Measurements from ENCODE around the gene PAEP.

The PAEP gene

GRCh38 chr9:135592625-135593024 lies 31.1 kb downstream of the PAEP start:
- TF ChIP-seq ZNF274 (IDR thresholded peaks at IDR 0.05; ENCODE audit: low read depth, low read length) (no peak), SUZ12 (IDR thresholded peaks at IDR 0.05; ENCODE audit: extremely low read depth, insufficient read depth, insufficient read length) (no peak), YY1 (IDR thresholded peaks at IDR 0.05; ENCODE audit: insufficient read depth, insufficient read length) (no peak)
- Histone ChIP-seq H3K4me1 (ENCODE audit: insufficient read depth, insufficient read length) (peaks cover 5% of the 10 kb centered on the region), H3K27me3 (ENCODE audit: insufficient read depth, insufficient read length) (no peaks in the 10 kb centered on the region), H3K9me3 (ENCODE audit: insufficient read depth, low read length) (peaks cover 13% of the 10 kb centered on the region), H3K9ac (ENCODE audit: insufficient read length, low read depth) (no peak overlapping the region), H3K4me3 (ENCODE audit: insufficient read length, low read depth) (no peak overlapping the region), H3K36me3 (ENCODE audit: insufficient read depth, insufficient read length, low read length) (no peaks in the 10 kb centered on the region)
- no peak for DNase-seq (ENCODE audit: low read depth, low spot score)

GRCh38 chr9:135596211-135596610 lies 34.7 kb downstream of the PAEP start:
- no peaks in the 10 kb centered on the region for H3K36me3 ChIP-seq (ENCODE audit: insufficient read depth, insufficient read length, low read length)
- H3K9me3 ChIP-seq (ENCODE audit: insufficient read depth, low read length): peaks cover 13% of the 10 kb centered on the region
- H3K9ac ChIP-seq (ENCODE audit: insufficient read length, low read depth): no peak overlapping the region
- H3K4me3 ChIP-seq (ENCODE audit: insufficient read length, low read depth): no peak overlapping the region
- peaks cover 3% of the 10 kb centered on the region for H3K4me1 ChIP-seq (ENCODE audit: insufficient read depth, insufficient read length)
- TF ChIP-seq SUZ12 (IDR thresholded peaks at IDR 0.05; ENCODE audit: extremely low read depth, insufficient read depth, insufficient read length) (no peak), ZNF274 (IDR thresholded peaks at IDR 0.05; ENCODE audit: low read depth, low read length) (no peak), YY1 (IDR thresholded peaks at IDR 0.05; ENCODE audit: insufficient read depth, insufficient read length) (no peak)
- DNase-seq (ENCODE audit: low read depth, low spot score): no peak
- H3K27me3 ChIP-seq (ENCODE audit: insufficient read depth, insufficient read length): no peaks in the 10 kb centered on the region

- TF ChIP-seq YY1 (IDR thresholded peaks at IDR 0.05; ENCODE audit: insufficient read depth, insufficient read length) (no peak), ZNF274 (IDR thresholded peaks at IDR 0.05; ENCODE audit: low read depth, low read length) (no peak)
- Histone ChIP-seq H3K9me3 (ENCODE audit: insufficient read depth, low read length) (peaks cover 12% of the 10 kb centered on the region), H3K27me3 (ENCODE audit: insufficient read depth, insufficient read length) (no peaks in the 10 kb centered on the region), H3K4me1 (ENCODE audit: insufficient read depth, insufficient read length) (peaks cover 6% of the 10 kb centered on the region), H3K4me3 (ENCODE audit: insufficient read length, low read depth) (no peak overlapping the region), H3K9ac (ENCODE audit: insufficient read length, low read depth) (no peak overlapping the region), H3K36me3 (ENCODE audit: insufficient read depth, insufficient read length, low read length) (no peaks in the 10 kb centered on the region)
- no peak for DNase-seq (ENCODE audit: low read depth, low spot score)
Observed at GRCh38 chr9:135600296-135600817, 38.8 kb downstream of the PAEP start.

GRCh38 chr9:135601988-135602387 lies 40.4 kb downstream of the PAEP start:
- H3K27me3 ChIP-seq (ENCODE audit: insufficient read depth, insufficient read length): no peaks in the 10 kb centered on the region
- no peaks in the 10 kb centered on the region for H3K36me3 ChIP-seq (ENCODE audit: insufficient read depth, insufficient read length, low read length)
- peaks cover 8% of the 10 kb centered on the region for H3K4me1 ChIP-seq (ENCODE audit: insufficient read depth, insufficient read length)
- H3K9me3 ChIP-seq (ENCODE audit: insufficient read depth, low read length): peaks cover 1% of the 10 kb centered on the region
- no peak for DNase-seq (ENCODE audit: low read depth, low spot score)
- TF ChIP-seq SUZ12 (IDR thresholded peaks at IDR 0.05; ENCODE audit: extremely low read depth, insufficient read depth, insufficient read length) (no peak), YY1 (IDR thresholded peaks at IDR 0.05; ENCODE audit: insufficient read depth, insufficient read length) (no peak), ZNF274 (IDR thresholded peaks at IDR 0.05; ENCODE audit: low read depth, low read length) (no peak)
- no peak overlapping the region for H3K4me3 ChIP-seq (ENCODE audit: insufficient read length, low read depth)
- no peak overlapping the region for H3K9ac ChIP-seq (ENCODE audit: insufficient read length, low read depth)

- TF ChIP-seq SUZ12 (IDR thresholded peaks at IDR 0.05; ENCODE audit: extremely low read depth, insufficient read depth, insufficient read length): no peak
- no peak for TF ChIP-seq ZNF274 (IDR thresholded peaks at IDR 0.05; ENCODE audit: low read depth, low read length)
- TF ChIP-seq YY1 (IDR thresholded peaks at IDR 0.05; ENCODE audit: insufficient read depth, insufficient read length): no peak
- DNase-seq (ENCODE audit: low read depth, low spot score): no peak
- no peaks in the 10 kb centered on the region for H3K36me3 ChIP-seq (ENCODE audit: insufficient read depth, insufficient read length, low read length)
- no peaks in the 10 kb centered on the region; the same call in none of the 2 replicates for H3K9me3 ChIP-seq (ENCODE audit: insufficient read depth, low read length)
- H3K9ac ChIP-seq (ENCODE audit: insufficient read length, low read depth): no peak overlapping the region
- H3K4me3 ChIP-seq (ENCODE audit: insufficient read length, low read depth): no peak overlapping the region
- peaks cover 8% of the 10 kb centered on the region for H3K4me1 ChIP-seq (ENCODE audit: insufficient read depth, insufficient read length)
- H3K27me3 ChIP-seq (ENCODE audit: insufficient read depth, insufficient read length): no peaks in the 10 kb centered on the region
Observed at GRCh38 chr9:135602789-135603481, 41.4 kb downstream of the PAEP start.

GRCh38 chr9:135604437-135605237 lies 43.1 kb downstream of the PAEP start:
- H3K9me3 ChIP-seq (ENCODE audit: insufficient read depth, low read length): no peaks in the 10 kb centered on the region
- DNase-seq (ENCODE audit: low read depth, low spot score): no peak
- no peaks in the 10 kb centered on the region for H3K36me3 ChIP-seq (ENCODE audit: insufficient read depth, insufficient read length, low read length)
- H3K9ac ChIP-seq (ENCODE audit: insufficient read length, low read depth): peak overlapping the region; percentile 24
- TF ChIP-seq SUZ12 (IDR thresholded peaks at IDR 0.05; ENCODE audit: extremely low read depth, insufficient read depth, insufficient read length): no peak
- TF ChIP-seq ZNF274 (IDR thresholded peaks at IDR 0.05; ENCODE audit: low read depth, low read length): no peak
- no peak for TF ChIP-seq YY1 (IDR thresholded peaks at IDR 0.05; ENCODE audit: insufficient read depth, insufficient read length)
- H3K4me1 ChIP-seq (ENCODE audit: insufficient read depth, insufficient read length): peaks cover 8% of the 10 kb centered on the region
- no peak overlapping the region for H3K4me3 ChIP-seq (ENCODE audit: insufficient read length, low read depth)
- no peaks in the 10 kb centered on the region for H3K27me3 ChIP-seq (ENCODE audit: insufficient read depth, insufficient read length)

- Histone ChIP-seq H3K9me3 (ENCODE audit: insufficient read depth, low read length) (0 out of 2 replicates have a peak, but pooled peaks cover 5% of the 10 kb centered on the region), H3K4me3 (ENCODE audit: insufficient read length, low read depth) (no peak overlapping the region), H3K27me3 (ENCODE audit: insufficient read depth, insufficient read length) (no peaks in the 10 kb centered on the region), H3K36me3 (ENCODE audit: insufficient read depth, insufficient read length, low read length) (no peaks in the 10 kb centered on the region), H3K9ac (ENCODE audit: insufficient read length, low read depth) (no peak overlapping the region), H3K4me1 (ENCODE audit: insufficient read depth, insufficient read length) (peaks cover 8% of the 10 kb centered on the region)
- TF ChIP-seq SUZ12 (IDR thresholded peaks at IDR 0.05; ENCODE audit: extremely low read depth, insufficient read depth, insufficient read length): no peak
- no peak for TF ChIP-seq ZNF274 (IDR thresholded peaks at IDR 0.05; ENCODE audit: low read depth, low read length)
- no peak for TF ChIP-seq YY1 (IDR thresholded peaks at IDR 0.05; ENCODE audit: insufficient read depth, insufficient read length)
- no peak for DNase-seq (ENCODE audit: low read depth, low spot score)
Observed at GRCh38 chr9:135605238-135605781, 43.8 kb downstream of the PAEP start.
